Chondrocyte (in vitro differentiated cells): Measurements from ENCODE around the gene DELE1. TPM values are rescaled to one million over a fixed set of nuclear protein-coding genes. Genes with fewer than 3 reads are reported as not detected.
"Not testable (repeated sequence)": the region's sequence is repeated elsewhere in the genome, so short reads cannot be mapped to it uniquely, and the experiment has no call there.

Source experiments
- DNase-seq: peaks from one replicate; pipeline ENCODE4 v3.0.0; 2021; ENCODE audit warnings: mixed read lengths, low spot score
- H3K27ac Mint-ChIP-seq: one replicate; pipeline ENCODE4 v1.8.0; 2021; ENCODE audit warnings: mild to moderate bottlenecking, moderate library complexity, mixed read lengths; ENCODE audit not compliant: unreplicated experiment
- H3K27me3 Mint-ChIP-seq: 2 replicates; pipeline ENCODE4 v1.8.0; 2021; ENCODE audit warnings: low read depth, mixed read lengths
- H3K36me3 Mint-ChIP-seq: 2 replicates; pipeline ENCODE4 v1.8.0; 2021; ENCODE audit warnings: low read depth, mixed read lengths
- H3K4me1 Mint-ChIP-seq: 2 replicates; pipeline ENCODE4 v1.8.0; 2021; ENCODE audit warnings: low read depth, mild to moderate bottlenecking, mixed read lengths
- H3K4me3 Mint-ChIP-seq: one replicate; pipeline ENCODE4 v1.8.0; 2021; ENCODE audit warnings: mild to moderate bottlenecking, moderate library complexity, mixed read lengths; ENCODE audit not compliant: unreplicated experiment
- H3K9me3 Mint-ChIP-seq: 2 replicates; pipeline ENCODE4 v1.8.0; 2021; ENCODE audit warnings: low read depth, mixed read lengths
- total RNA-seq: library from RNA; stranded (reverse); gene quantifications from 3 replicates; pipeline ENCODE4 v1.2.1, GENCODE V29; 2021
- TF ChIP-seq, protein P1 (sequence below): fragments of 200-600 bp; sonication (generic); IDR thresholded peaks from 2 replicates; pipeline ENCODE4 v1.5.0; 2021; ENCODE audit warnings: antibody characterized with exemption, mild to moderate bottlenecking, moderate library complexity

The DELE1 gene
- total RNA-seq, 1 donor from 2014 or later: 43.8 TPM

GRCh38 chr5:141917760-141918159, 5.9 kb upstream of the DELE1 start:
- TF ChIP-seq, protein P1, sequence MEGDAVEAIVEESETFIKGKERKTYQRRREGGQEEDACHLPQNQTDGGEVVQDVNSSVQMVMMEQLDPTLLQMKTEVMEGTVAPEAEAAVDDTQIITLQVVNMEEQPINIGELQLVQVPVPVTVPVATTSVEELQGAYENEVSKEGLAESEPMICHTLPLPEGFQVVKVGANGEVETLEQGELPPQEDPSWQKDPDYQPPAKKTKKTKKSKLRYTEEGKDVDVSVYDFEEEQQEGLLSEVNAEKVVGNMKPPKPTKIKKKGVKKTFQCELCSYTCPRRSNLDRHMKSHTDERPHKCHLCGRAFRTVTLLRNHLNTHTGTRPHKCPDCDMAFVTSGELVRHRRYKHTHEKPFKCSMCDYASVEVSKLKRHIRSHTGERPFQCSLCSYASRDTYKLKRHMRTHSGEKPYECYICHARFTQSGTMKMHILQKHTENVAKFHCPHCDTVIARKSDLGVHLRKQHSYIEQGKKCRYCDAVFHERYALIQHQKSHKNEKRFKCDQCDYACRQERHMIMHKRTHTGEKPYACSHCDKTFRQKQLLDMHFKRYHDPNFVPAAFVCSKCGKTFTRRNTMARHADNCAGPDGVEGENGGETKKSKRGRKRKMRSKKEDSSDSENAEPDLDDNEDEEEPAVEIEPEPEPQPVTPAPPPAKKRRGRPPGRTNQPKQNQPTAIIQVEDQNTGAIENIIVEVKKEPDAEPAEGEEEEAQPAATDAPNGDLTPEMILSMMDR: no peak
- Mint-ChIP-seq H3K4me1 (peaks cover 12% of the 10 kb centered on the region), H3K27ac (no peak overlapping the region), H3K4me3 (no peak overlapping the region), H3K36me3 (no peaks in the 10 kb centered on the region), H3K9me3 (no peaks in the 10 kb centered on the region), H3K27me3 (peaks cover 10% of the 10 kb centered on the region)
- no peak for DNase-seq

DNA sequence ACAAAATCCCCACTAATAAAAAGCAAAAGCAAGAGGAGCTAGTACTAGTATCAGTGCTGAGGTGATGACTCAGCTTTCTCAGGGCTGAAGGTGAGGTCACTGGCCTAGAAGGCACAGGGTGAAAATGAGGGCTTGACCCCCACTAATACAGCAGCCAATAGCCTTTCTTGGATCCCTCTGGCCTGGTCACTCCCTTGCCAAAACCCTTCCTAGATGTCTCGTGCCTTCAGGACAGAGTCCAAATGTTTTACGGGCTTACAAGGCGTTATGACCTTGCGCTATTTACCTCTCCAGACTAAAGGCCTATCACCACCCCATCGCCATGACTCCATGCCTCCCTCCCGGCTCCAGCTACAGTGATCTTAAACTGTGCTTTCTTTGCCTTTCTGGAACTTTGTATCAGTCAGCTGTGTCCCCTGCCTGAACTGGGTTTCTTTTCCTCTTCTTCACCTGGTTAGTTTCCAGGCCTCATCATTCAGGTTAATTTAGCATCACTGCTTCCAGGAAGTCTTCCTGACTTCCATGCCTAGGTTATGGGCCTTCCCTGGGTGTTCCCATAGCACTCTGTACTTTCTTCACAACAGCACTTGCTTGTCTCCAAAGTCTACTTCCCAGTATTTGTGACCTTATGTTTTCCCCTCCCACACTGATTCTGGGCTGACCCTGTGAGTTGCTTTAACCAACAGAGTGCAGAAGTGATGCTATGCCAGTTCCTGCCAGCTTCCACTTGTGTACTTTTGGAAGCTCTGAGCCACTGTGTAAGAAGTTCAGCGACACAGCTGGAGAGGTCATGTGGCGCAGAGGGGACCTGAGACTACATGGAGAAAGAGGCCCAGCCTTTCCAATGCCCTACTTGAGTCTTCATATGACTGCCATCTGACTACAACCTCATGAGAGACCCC, 4.2 kb upstream of the DELE1 start:
- no peak overlapping the region for H3K27ac Mint-ChIP-seq

GRCh38 chr5:141920771-141921170, 2.9 kb upstream of the DELE1 start:
- Mint-ChIP-seq H3K4me3 (no peak overlapping the region), H3K9me3 (no peaks in the 10 kb centered on the region), H3K27me3 (peaks cover 5% of the 10 kb centered on the region), H3K36me3 (peaks cover 5% of the 10 kb centered on the region), H3K27ac (no peak overlapping the region), H3K4me1 (peaks cover 21% of the 10 kb centered on the region)
- DNase-seq: no peak
- TF ChIP-seq, protein P1: no peak

More for the DNA sequence above, 4.2 kb upstream of the DELE1 start:
- Mint-ChIP-seq H3K9me3 (no peaks in the 10 kb centered on the region), H3K4me1 (peaks cover 15% of the 10 kb centered on the region), H3K36me3 (peaks cover 2% of the 10 kb centered on the region), H3K4me3 (no peak overlapping the region), H3K27me3 (peaks cover 5% of the 10 kb centered on the region)
- TF ChIP-seq, protein P1: no peak
- no peak for DNase-seq

GRCh38 chr5:141922827-141923447, 734 bp upstream of the DELE1 start:
- peak overlapping the region; percentile 75 for H3K4me3 Mint-ChIP-seq
- H3K27ac Mint-ChIP-seq: peak overlapping the region; percentile 97
- H3K9me3 Mint-ChIP-seq, DNase-seq, H3K27me3 Mint-ChIP-seq: not testable (repeated sequence)
- H3K36me3 Mint-ChIP-seq: peaks cover 13% of the 10 kb centered on the region
- peaks cover 21% of the 10 kb centered on the region for H3K4me1 Mint-ChIP-seq

DNA sequence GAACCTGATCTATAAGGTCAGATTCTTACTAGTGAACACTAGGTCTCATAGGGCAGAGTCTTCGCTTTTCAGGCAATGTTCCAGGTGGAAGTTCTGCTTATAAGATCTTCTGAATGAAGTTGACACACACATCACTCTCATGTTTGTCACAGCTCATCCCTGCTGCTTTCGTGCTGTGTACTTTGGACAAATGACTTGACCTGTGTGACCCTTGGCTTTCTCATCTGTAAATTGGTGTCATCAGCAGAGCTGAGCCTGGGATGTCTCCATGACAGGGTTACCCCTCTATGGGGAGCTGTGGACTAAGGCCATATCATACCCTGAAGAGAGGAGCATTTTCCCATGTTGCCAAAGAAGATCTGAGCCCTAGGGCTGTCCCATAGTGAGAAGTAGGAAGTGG, 2.8 kb downstream of the DELE1 start:
- Mint-ChIP-seq H3K9me3 (no peaks in the 10 kb centered on the region), H3K4me3 (no peak overlapping the region), H3K27ac (no peak overlapping the region), H3K36me3 (peaks cover 26% of the 10 kb centered on the region), H3K27me3 (no peaks in the 10 kb centered on the region), H3K4me1 (peaks cover 21% of the 10 kb centered on the region)
- TF ChIP-seq, protein P1: no peak
- no peak for DNase-seq
